ENCODE results near the gene GLYR1.

GLYR1 gene

GRCh38 chr16:4754865-4755264 lies 92.2 kb downstream of the GLYR1 start:
- DNase-seq, result no peak

GRCh38 chr16:4753227-4753626 lies 93.9 kb downstream of the GLYR1 start:
- no peak for DNase-seq

All from NCI-H446 treated with DMSO at 0.1 percent for 48 hours (cell line).